Keratinocyte (primary cell): ENCODE data around the gene EFCAB6. TPM values are rescaled to one million over a fixed set of nuclear protein-coding genes. Genes with fewer than 3 reads are reported as not detected.

Source experiments
- DNase-seq: peaks from one replicate; pipeline ENCODE4 v3.0.0-alpha.2; 2011; ENCODE audit warnings: low read depth, missing footprints, low spot score
- FAIRE-seq: peaks from 2 replicates; lab custom pipeline; 2011; peaks lifted over from hg19 to GRCh38; lab: Jason Lieb, UNC
- H2AFZ ChIP-seq: 2 replicates; pipeline ENCODE4 v1.6.0; 2012; ENCODE audit warnings: low read length, control low read depth, inconsistent platforms; ENCODE audit not compliant: control insufficient read depth
- H3K27ac ChIP-seq: 2 replicates; pipeline ENCODE4 v1.5.1; 2011; ENCODE audit warnings: low read length; ENCODE audit not compliant: control insufficient read depth, insufficient read depth
- H3K27me3 ChIP-seq: 3 replicates; pipeline ENCODE4 v1.6.0; 2011; ENCODE audit warnings: low read length; ENCODE audit not compliant: control insufficient read depth, insufficient read depth; ENCODE audit errors: extremely low read depth
- H3K36me3 ChIP-seq, 2 experiments: 2 replicates in 1 of 2; 3 replicates in 1 of 2; pipeline ENCODE4 v1.5.1; 2011; ENCODE audit warnings: low read length in 2 of 2, mild to moderate bottlenecking in 1 of 2; ENCODE audit not compliant: control insufficient read depth in 2 of 2, insufficient read depth in 2 of 2; ENCODE audit errors: extremely low read depth in 1 of 2
- H3K4me1 ChIP-seq: 3 replicates; pipeline ENCODE4 v1.5.1; 2011; ENCODE audit warnings: low read length; ENCODE audit not compliant: control insufficient read depth, insufficient read depth; ENCODE audit errors: extremely low read depth
- H3K4me2 ChIP-seq: 3 replicates; pipeline ENCODE4 v1.6.0; 2011; ENCODE audit warnings: low read depth, low read length; ENCODE audit not compliant: control insufficient read depth, insufficient read depth; ENCODE audit errors: extremely low read depth
- H3K4me3 ChIP-seq, 3 experiments: fragments of 200-600 bp in 1 of 3; sonication (generic) in 1 of 3; 2 replicates in 2 of 3; 3 replicates in 1 of 3; pipeline ENCODE4 v1.5.1; 2011 to 2016; ENCODE audit warnings: low read length in 3 of 3, mild to moderate bottlenecking in 3 of 3, control low read depth in 2 of 3, inconsistent platforms in 1 of 3, low read depth in 1 of 3, mixed read lengths in 1 of 3, mixed run types in 1 of 3, moderate library complexity in 1 of 3; ENCODE audit not compliant: control insufficient read depth in 2 of 3, insufficient read depth in 2 of 3; ENCODE audit errors: extremely low read depth in 1 of 3
- H3K79me2 ChIP-seq: 2 replicates; pipeline ENCODE4 v1.6.0; 2012; ENCODE audit warnings: low read length; ENCODE audit not compliant: control insufficient read depth, insufficient read depth
- H3K9ac ChIP-seq: 3 replicates; pipeline ENCODE4 v1.6.0; 2011; ENCODE audit warnings: low read length; ENCODE audit not compliant: control insufficient read depth, insufficient read depth; ENCODE audit errors: extremely low read depth
- H3K9me1 ChIP-seq: 3 replicates; pipeline ENCODE4 v1.6.0; 2011; ENCODE audit warnings: low read length; ENCODE audit not compliant: control insufficient read depth, insufficient read depth; ENCODE audit errors: extremely low read depth
- H3K9me3 ChIP-seq: 2 replicates; pipeline ENCODE4 v1.5.1; 2012; ENCODE audit warnings: low read depth, low read length; ENCODE audit not compliant: control insufficient read depth
- H4K20me1 ChIP-seq: 3 replicates; pipeline ENCODE4 v1.6.0; 2011; ENCODE audit warnings: low read length; ENCODE audit not compliant: control insufficient read depth, insufficient read depth; ENCODE audit errors: extremely low read depth
- EZH2 ChIP-seq: IDR thresholded peaks from one replicate; pipeline ENCODE4 v1.6.1; 2012; ENCODE audit warnings: inconsistent platforms, mild to moderate bottlenecking, low read length, moderate library complexity
- dilution Hi-C: fragments of 300-500 bp; cut with MboI; formaldehyde crosslinking; loops from one replicate; pipeline ENCODE4 v1.7.0; 2020; ENCODE audit warnings: low sequenced_read_pairs; ENCODE audit not compliant: extremely low pct_ligation_motif_present
- polyA plus RNA-seq, 5 experiments: library from polyadenylated mRNA; depleted of rRNA in 3 of 5; stranded (reverse) in 3 of 5; stranded (forward) in 1 of 5; unstranded in 1 of 5; fragments of >200 nt; gene quantifications; 1 replicate in 1 of 5; 2 replicates in 3 of 5; 3 replicates in 1 of 5; pipeline versions ENCODE4 v1.2.1 to v1.2.3, GENCODE V29; 2011 to 2012; ENCODE audit warnings: missing spikeins in 2 of 5, low read depth in 1 of 5, low replicate concordance in 1 of 5
- TF ChIP-seq, protein P1 (sequence below), 3 experiments: IDR thresholded peaks in 1 of 3; conservative IDR thresholded peaks in 1 of 3; optimal IDR thresholded peaks in 1 of 3; 2 replicates in 2 of 3; 3 replicates in 1 of 3; pipeline versions ENCODE3 to v1.5.1; 2011; ENCODE audit warnings: low read length in 3 of 3, mild to moderate bottlenecking in 3 of 3, moderate library complexity in 2 of 3, control low read depth in 1 of 3, inconsistent platforms in 1 of 3; ENCODE audit not compliant: insufficient read depth in 2 of 3; ENCODE audit errors: extremely low read depth in 1 of 3

EFCAB6 gene
- polyA plus RNA-seq, 1 donor (not counting 4 experiments of a cell fraction or from before 2014, with no cell fraction given) = 0.18 TPM

DNA sequence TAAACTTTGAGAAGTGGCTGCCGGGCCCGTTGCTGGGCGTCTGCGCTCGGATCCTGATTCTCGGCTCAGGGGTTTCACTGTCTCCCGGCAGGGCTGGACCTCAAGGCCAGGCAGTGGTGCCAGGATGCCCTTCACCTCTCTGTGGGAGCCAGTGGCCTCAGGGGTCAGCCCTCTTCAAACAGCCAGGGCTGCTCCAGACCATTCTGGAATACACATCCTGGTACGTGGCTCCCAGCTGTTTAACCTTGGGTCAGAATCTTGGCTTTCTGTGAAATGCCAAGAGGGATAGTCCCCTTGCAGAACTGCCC, 329.8 kb downstream of the EFCAB6 start:
- Histone ChIP-seq H3K4me1 (no peaks in the 10 kb centered on the region), H3K9ac (no peak overlapping the region), H3K9me3 (no peaks in the 10 kb centered on the region), H3K36me3 (no peaks in the 10 kb centered on the region), H3K9me1 (no peaks in the 10 kb centered on the region), H3K27ac (no peak overlapping the region), H3K79me2 (no peaks in the 10 kb centered on the region), H3K27me3 (no peaks in the 10 kb centered on the region), H3K4me2 (no peak overlapping the region), H4K20me1 (no peaks in the 10 kb centered on the region), H3K4me3 (no peak overlapping the region), H2AFZ (no peak overlapping the region)
- no peak for TF ChIP-seq EZH2
- TF ChIP-seq, protein P1, sequence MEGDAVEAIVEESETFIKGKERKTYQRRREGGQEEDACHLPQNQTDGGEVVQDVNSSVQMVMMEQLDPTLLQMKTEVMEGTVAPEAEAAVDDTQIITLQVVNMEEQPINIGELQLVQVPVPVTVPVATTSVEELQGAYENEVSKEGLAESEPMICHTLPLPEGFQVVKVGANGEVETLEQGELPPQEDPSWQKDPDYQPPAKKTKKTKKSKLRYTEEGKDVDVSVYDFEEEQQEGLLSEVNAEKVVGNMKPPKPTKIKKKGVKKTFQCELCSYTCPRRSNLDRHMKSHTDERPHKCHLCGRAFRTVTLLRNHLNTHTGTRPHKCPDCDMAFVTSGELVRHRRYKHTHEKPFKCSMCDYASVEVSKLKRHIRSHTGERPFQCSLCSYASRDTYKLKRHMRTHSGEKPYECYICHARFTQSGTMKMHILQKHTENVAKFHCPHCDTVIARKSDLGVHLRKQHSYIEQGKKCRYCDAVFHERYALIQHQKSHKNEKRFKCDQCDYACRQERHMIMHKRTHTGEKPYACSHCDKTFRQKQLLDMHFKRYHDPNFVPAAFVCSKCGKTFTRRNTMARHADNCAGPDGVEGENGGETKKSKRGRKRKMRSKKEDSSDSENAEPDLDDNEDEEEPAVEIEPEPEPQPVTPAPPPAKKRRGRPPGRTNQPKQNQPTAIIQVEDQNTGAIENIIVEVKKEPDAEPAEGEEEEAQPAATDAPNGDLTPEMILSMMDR (optimal IDR thresholded peaks at IDR 0.05 in 1 of 3, IDR thresholded peaks at IDR 0.05 in 1 of 3, conservative IDR thresholded peaks at IDR 0.05 in 1 of 3; ENCODE audit: extremely low read depth in 1 of 3, insufficient read depth in 2 of 3, low read length in 3 of 3) = no peak
- no peak for DNase-seq
- no peak for FAIRE-seq
- dilution Hi-C loops = no loop called here

DNA sequence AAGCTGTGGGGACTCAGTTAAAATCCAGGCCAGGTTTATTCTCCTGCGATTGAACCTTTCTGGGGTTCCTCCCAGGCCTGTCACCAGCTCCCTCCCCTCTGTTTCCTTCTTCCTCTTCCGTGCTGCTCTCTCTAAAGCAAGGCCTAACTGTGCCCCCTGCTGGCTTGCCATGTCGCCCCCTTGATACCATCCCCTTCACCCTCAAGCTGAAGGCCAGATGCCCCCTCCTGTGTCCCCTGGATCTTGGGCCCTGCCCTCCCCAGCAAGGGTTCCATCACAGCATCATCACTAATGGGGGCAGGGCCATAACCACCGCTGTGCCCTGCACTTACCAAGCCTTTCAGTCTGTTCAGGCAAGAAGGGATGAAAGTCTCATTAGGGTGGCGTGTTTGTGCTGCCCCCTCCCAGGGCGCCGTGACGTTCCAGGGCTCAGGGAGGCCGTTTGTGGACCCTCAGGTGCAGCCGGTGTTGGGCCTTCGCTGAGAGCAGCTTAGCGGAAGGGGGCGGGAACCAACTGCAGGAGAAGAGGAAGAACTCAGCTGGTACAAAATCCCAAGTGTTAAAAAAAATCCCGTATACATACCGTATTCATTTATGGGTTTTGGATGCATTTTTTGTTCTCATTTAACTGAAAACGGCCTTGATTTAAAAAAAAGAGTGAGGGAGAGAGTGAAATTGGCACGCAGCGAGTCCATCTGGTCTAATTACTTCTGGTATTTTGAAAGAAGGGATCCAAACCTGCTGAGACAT, 330.4 kb downstream of the EFCAB6 start:
- dilution Hi-C loops = no loop called here
- H2AFZ ChIP-seq = no peak overlapping the region
- H3K36me3 ChIP-seq = no peaks in the 10 kb centered on the region
- no peak overlapping the region for H3K27ac ChIP-seq
- no peaks in the 10 kb centered on the region for H3K4me1 ChIP-seq
- no peaks in the 10 kb centered on the region for H4K20me1 ChIP-seq
- DNase-seq (no peak), FAIRE-seq (no peak)
- H3K27me3 ChIP-seq = no peaks in the 10 kb centered on the region
- no peak overlapping the region for H3K4me3 ChIP-seq
- no peak overlapping the region for H3K9ac ChIP-seq
- no peak overlapping the region for H3K4me2 ChIP-seq
- no peaks in the 10 kb centered on the region for H3K9me3 ChIP-seq
- H3K9me1 ChIP-seq = no peaks in the 10 kb centered on the region
- TF ChIP-seq EZH2 = no peak
- TF ChIP-seq, protein P1 (optimal IDR thresholded peaks at IDR 0.05 in 1 of 3, IDR thresholded peaks at IDR 0.05 in 1 of 3, conservative IDR thresholded peaks at IDR 0.05 in 1 of 3; ENCODE audit: extremely low read depth in 1 of 3, insufficient read depth in 2 of 3, low read length in 3 of 3) = peak in 2 of 3 experiments; percentile 14 to 46
- H3K79me2 ChIP-seq = no peaks in the 10 kb centered on the region
